Mesodermal cell (in vitro differentiated cells): Measurements from ENCODE around the gene OR10C1.
"Not testable (repeated sequence)": the region's sequence is repeated elsewhere in the genome, so short reads cannot be mapped to it uniquely, and the experiment has no call there.

ENCODE experiments used
- H3K27ac ChIP-seq: 2 replicates; pipeline ENCODE4 v1.7.0; 2013; ENCODE audit warnings: mild to moderate bottlenecking, low read depth, low read length, moderate library complexity; ENCODE audit not compliant: severe bottlenecking
- H3K36me3 ChIP-seq: 2 replicates; pipeline ENCODE4 v1.7.1; 2013; ENCODE audit warnings: mild to moderate bottlenecking, low read length, moderate library complexity; ENCODE audit not compliant: control insufficient read depth, insufficient read depth
- H3K4me1 ChIP-seq: one replicate; pipeline ENCODE4 v1.7.1; 2013; ENCODE audit warnings: mild to moderate bottlenecking, low read length; ENCODE audit not compliant: insufficient read depth, control insufficient read depth, poor library complexity, severe bottlenecking
- H3K4me3 ChIP-seq: 2 replicates; pipeline ENCODE4 v1.7.0; 2013; ENCODE audit warnings: low read length, control low read depth, mild to moderate bottlenecking; ENCODE audit not compliant: insufficient read depth, poor library complexity, severe bottlenecking; ENCODE audit errors: extremely low read depth
- H3K9me3 ChIP-seq: 2 replicates; pipeline ENCODE4 v1.7.1; 2013; ENCODE audit warnings: mild to moderate bottlenecking, low read length, moderate library complexity; ENCODE audit not compliant: control insufficient read depth
- WGBS, 2 experiments: methylation state at CpG; one replicate each; pipeline ENCODE4 v1.1.5; 2013; ENCODE audit warnings: missing lambda C conversion rate in 2 of 2; ENCODE audit not compliant: insufficient coverage in 2 of 2; 5-methylcytosine and 5-hydroxymethylcytosine counted together

Gene OR10C1

DNA sequence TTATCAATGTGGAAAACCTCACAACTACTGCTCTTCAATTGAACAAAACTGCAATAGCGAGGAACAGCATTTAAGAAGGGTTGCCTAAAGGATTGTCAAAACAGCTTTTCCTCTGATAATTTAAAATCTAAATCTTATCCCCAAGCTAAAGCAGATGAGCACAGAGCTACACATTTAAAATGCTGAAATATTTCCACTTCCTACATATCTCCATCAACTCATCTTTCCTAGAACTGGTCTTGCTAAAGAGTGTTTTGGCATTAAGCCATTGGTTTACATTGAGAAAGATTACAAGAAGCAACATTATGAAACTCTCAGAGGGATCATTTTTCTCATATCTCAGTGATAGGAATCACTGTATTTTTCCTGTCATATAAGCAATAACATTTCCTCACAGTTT is 3.6 kb downstream of the OR10C1 start:
- whole genome bisulfite sequencing, 2 experiments, result 83 to 100% methylated on average over 1 of the region's 1 CpG
- Histone ChIP-seq H3K36me3 (no peaks in the 10 kb centered on the region), H3K4me1 (peaks cover 15% of the 10 kb centered on the region), H3K27ac (no peak overlapping the region), H3K9me3 (peaks cover 12% of the 10 kb centered on the region), H3K4me3 (no peak overlapping the region)

DNA sequence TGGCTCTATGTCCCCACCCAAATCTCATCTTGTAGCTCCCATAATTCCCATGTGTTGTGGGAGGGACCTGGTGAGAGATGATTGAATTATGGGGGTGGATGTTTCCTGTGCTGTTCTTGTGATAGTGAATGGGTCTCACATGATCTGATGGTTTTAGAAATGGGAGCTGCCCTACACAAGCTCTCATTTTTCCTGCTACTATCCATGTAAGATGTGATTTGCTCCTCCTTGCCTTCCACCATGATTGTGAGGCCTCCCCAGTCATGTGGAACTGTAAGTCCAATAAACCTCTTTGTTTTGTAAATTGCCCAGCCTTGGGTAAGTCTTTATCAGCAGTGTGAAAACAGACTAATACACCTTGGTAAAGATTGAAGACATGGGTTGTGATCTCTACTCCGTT is 4.9 kb downstream of the OR10C1 start:
- H3K27ac ChIP-seq, H3K36me3 ChIP-seq, H3K4me3 ChIP-seq: not testable (repeated sequence)
- WGBS, 2 experiments, result no CpG with 5 or more reads among the region's 1 CpG
- peaks cover 15% of the 10 kb centered on the region for H3K4me1 ChIP-seq
- H3K9me3 ChIP-seq, result peaks cover 16% of the 10 kb centered on the region

DNA sequence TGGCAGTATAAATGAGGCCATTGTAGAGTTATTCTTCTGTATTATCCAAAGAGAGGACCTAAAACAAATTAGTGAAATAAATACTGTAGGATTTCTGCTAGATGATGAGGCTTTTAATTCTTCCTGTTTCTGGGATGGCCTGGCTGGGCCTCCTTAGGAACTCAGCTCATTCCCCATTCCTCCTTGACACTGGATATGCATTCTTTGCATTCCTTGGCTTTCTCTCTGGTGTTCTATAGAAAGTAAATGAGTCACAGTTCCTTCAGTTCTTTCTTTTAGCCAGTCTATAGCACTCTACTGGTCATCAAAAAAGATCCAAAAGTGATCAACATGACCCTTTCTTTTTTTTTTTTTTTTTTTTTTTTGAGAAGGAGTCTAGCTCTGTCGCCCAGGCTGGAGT is 8.6 kb downstream of the OR10C1 start:
- Histone ChIP-seq H3K9me3 (peaks cover 16% of the 10 kb centered on the region), H3K4me1 (peaks cover 15% of the 10 kb centered on the region), H3K27ac (peak overlapping the region; percentile 80), H3K4me3 (no peak overlapping the region), H3K36me3 (no peaks in the 10 kb centered on the region)
- WGBS, 2 experiments, result no CpG with 5 or more reads among the region's 1 CpG

DNA sequence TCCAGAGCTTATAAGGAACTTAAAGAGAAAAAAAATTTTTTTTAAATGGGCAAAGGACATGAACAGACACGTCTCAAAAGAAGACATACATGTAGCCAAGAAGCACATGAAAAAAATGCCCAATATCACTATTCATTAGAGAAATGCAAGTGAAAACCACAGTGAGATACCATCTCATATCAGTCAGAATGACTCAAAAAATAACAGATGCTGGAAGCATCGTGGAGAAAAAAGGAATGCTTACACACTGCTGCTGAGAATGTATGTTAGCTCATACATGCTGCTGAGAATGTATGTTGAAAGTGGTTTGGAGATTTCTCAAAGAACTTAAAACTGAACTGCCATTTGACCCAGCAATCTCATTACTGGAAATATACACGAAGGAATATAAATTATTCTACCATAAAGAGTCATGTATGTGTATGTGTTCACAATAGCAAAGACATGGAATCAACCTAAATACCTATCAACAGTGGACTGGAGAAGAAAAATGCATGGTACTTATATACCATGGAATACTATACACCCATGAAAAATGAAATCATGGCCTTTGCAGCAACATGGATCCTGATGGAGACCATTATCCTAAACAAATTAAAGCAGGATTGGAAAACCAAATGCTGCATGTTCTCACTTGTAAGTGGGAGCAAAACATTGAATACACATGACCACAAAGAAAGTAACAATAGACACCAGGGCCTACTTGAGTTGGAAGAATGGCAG is 12.5 kb downstream of the OR10C1 start:
- Histone ChIP-seq H3K9me3 (peaks cover 4% of the 10 kb centered on the region), H3K4me3 (no peak overlapping the region), H3K4me1 (peaks cover 9% of the 10 kb centered on the region), H3K36me3 (no peaks in the 10 kb centered on the region), H3K27ac (no peak overlapping the region)
- 83 to 100% methylated on average over 2 of the region's 3 CpGs for WGBS, 2 experiments

DNA sequence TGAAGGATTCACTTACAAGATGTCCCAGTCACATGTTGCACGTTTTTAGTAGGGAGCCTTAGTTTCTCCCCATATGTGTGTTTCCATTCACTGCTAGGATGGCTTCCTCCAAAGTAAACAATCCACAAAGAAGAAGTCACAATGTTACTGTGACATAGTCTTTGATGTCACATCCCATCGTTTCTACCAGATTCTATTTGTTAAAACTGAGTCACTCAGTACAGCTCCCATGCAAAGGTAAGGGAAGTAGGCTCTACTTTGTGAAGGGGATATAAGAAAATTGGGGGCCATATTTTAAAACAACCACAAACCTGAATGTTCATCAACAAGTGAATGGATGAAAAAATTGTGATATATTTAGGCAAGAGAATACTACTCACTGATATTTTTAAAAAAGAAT is 17.9 kb downstream of the OR10C1 start, which contains the start of the genes OR11A1 and OR2H1:
OR11A1 (minus strand) TSS at position 101 of the 400 bp plus-strand sequence. CDS start 29,430 bp downstream, outside the sequence.
OR2H1 (plus strand) TSS at position 185 of the 400 bp plus-strand sequence. CDS start 4,615 bp downstream, outside the sequence.
- H3K36me3 ChIP-seq, result no peaks in the 10 kb centered on the region
- H3K4me3 ChIP-seq, result no peak within 1 kb of the TSS
- 86% methylated on average over 1 of the region's 2 CpGs for WGBS, 2 experiments
- no peak within 1 kb of the TSS for H3K27ac ChIP-seq
- no peaks in the 10 kb centered on the region for H3K4me1 ChIP-seq
- H3K9me3 ChIP-seq, result no peaks in the 10 kb centered on the region

DNA sequence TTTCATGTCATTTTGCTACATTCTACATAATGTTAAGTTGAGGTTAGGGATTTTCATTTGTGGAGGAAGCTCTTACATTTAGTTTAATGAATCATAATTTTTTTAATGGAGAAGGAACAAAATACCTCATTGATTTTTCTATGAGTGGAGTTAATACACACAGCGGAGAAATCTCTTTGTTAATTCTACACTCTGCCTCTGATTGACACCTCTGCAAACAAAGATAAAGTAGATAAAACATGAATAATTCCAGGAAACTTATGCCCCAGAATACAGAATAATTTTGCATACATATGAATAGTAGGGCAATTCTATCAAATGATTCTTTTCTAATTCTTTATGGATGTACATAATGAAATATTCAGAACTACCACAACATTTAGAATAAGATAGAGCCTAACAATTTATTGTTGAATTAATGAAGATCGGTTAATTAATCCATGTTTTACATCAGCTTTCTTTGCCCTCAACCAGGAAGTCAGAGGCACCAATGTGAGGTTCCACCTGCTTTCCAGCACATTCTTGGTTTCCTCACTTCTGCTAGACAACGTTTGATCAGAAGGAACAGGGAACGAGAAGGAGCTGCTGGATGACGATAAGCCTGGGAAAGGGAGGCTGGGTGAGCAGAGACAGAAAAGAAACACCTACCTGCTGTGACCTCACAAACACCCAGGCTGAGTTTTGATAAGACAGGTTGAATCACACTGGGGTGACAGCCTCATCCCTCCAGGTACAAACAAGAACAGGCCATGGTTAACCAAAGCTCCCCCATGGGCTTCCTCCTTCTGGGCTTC is 22.1 kb downstream of the OR10C1 start:
- 75 to 100% methylated on average over 1 to 3 of the region's 5 CpGs for WGBS, 2 experiments

DNA sequence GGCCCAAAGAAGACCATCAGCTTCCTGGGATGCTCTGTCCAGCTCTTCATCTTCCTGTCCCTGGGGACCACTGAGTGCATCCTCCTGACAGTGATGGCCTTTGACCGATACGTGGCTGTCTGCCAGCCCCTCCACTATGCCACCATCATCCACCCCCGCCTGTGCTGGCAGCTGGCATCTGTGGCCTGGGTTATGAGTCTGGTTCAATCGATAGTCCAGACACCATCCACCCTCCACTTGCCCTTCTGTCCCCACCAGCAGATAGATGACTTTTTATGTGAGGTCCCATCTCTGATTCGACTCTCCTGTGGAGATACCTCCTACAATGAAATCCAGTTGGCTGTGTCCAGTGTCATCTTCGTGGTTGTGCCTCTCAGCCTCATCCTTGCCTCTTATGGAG is 22.9 kb downstream of the OR10C1 start:
- no peaks in the 10 kb centered on the region for H3K36me3 ChIP-seq
- H3K4me1 ChIP-seq, result no peaks in the 10 kb centered on the region
- H3K27ac ChIP-seq, result no peak overlapping the region
- 92 to 94% methylated on average over 4 to 5 of the region's 6 CpGs for WGBS, 2 experiments
- H3K4me3 ChIP-seq, result no peak overlapping the region
- H3K9me3 ChIP-seq, result no peaks in the 10 kb centered on the region

More for the DNA sequence above, 22.1 kb downstream of the OR10C1 start:
- H3K27ac ChIP-seq, result no peak overlapping the region
- H3K9me3 ChIP-seq, result no peaks in the 10 kb centered on the region
- no peaks in the 10 kb centered on the region for H3K4me1 ChIP-seq
- H3K36me3 ChIP-seq, result no peaks in the 10 kb centered on the region
- H3K4me3 ChIP-seq, result no peak overlapping the region

DNA sequence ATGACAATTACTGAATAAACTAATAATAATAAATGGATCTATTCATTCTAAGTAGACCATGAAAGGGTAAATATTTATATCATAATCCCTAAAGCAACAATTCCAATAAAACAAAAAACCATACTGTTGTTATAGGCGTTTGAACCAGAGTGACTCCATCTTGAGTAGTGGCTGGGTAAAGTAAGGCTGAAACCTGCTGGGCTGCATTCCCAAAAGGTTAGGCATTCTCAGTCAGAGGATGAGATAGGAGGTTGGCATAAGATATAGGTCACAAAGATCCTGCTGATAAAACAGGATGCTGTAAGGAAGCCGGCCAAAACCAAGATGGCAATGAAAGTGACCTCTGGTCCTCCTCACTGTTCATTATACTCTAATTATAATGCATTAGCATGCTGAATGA is 26.2 kb downstream of the OR10C1 start:
- 89 to 93% methylated on average over 1 to 2 of the region's 2 CpGs for WGBS, 2 experiments
- Histone ChIP-seq H3K27ac (no peak overlapping the region), H3K36me3 (no peaks in the 10 kb centered on the region), H3K4me1 (no peaks in the 10 kb centered on the region), H3K4me3 (no peak overlapping the region), H3K9me3 (no peaks in the 10 kb centered on the region)

DNA sequence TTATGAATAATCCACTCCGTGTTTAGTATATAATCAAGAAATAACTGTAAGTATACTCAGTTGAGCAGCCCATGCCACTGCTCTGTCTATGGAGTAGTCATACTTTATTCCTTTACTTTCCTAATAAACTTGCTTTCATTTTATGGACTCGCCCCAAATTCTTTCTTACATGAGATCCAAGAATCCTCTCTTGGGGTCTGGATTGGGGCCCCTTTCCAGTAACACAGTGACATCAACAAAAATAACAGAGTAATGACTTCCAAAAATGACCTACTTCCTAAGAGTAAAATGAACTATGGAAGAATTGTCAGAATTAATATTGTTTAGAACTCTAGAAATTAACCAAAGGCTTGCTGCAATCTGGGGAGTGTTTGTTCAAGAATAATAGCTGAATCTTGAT is 26.7 kb downstream of the OR10C1 start:
- H3K27ac ChIP-seq, result no peak overlapping the region
- no peaks in the 10 kb centered on the region for H3K4me1 ChIP-seq
- H3K9me3 ChIP-seq, result no peaks in the 10 kb centered on the region
- no peak overlapping the region for H3K4me3 ChIP-seq
- H3K36me3 ChIP-seq, result no peaks in the 10 kb centered on the region
- WGBS, 2 experiments, result 83 to 100% methylated on average over 1 to 2 of the region's 2 CpGs

DNA sequence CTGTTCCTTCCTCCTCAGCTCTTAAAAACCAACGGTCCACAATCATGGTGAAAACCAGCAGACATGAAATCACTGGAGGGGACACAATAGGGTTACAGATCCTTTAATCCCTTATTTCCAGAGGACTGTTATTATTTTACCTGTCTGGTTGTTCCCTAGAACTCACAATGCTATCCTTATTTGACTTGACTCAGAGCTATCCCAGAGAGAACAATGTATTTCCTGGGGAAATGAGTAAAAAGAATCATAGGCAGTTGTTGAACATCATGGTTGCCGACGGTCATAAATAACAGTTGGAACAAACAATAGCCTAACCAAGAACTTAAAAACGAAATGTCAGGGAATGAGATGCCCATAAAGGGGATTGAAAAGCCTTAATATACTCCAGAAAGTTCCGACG is 27.1 kb downstream of the OR10C1 start:
- WGBS, 2 experiments, result 81 to 100% methylated on average over 2 to 3 of the region's 6 CpGs
- no peaks in the 10 kb centered on the region for H3K4me1 ChIP-seq

DNA sequence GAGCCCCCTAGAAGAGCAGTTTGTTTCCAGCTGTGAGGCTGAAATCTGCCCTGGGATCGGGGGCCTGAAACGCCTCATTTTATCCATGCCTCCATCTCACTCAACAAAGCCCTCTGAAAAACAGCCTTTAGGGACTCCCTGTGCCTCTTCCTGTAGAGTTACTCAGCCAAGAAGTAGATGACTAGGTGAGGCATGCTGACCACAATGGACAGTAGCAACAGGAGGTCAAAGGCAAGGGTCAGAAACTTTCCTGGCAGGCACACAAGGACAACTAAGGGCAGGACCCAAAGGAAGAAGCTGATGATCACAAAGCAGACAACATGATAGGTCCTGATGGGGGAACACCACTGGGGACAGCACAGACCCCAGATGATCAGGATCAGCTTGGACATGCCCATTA is 35.9 kb downstream of the OR10C1 start:
- no peak overlapping the region for H3K27ac ChIP-seq
- H3K36me3 ChIP-seq, result no peaks in the 10 kb centered on the region
- H3K9me3 ChIP-seq, result no peaks in the 10 kb centered on the region
- no peak overlapping the region for H3K4me3 ChIP-seq
- H3K4me1 ChIP-seq, result no peaks in the 10 kb centered on the region
- WGBS, 2 experiments, result no CpG with 5 or more reads among the region's 2 CpGs

More for the DNA sequence above, 27.1 kb downstream of the OR10C1 start:
- H3K27ac ChIP-seq, result peak overlapping the region; percentile 55
- H3K36me3 ChIP-seq, result no peaks in the 10 kb centered on the region
- H3K9me3 ChIP-seq, result no peaks in the 10 kb centered on the region
- no peak overlapping the region for H3K4me3 ChIP-seq
